Glomerular visceral epithelial cell (primary cell): Measurements from ENCODE around the gene CDK7.
"Not testable (repeated sequence)": the region's sequence is repeated elsewhere in the genome, so short reads cannot be mapped to it uniquely, and the experiment has no call there.

Source experiments
- DNase-seq: peaks from one replicate; pipeline ENCODE4 v3.0.0-alpha.2; 2016; ENCODE audit errors: extremely low spot score

The CDK7 gene

DNA sequence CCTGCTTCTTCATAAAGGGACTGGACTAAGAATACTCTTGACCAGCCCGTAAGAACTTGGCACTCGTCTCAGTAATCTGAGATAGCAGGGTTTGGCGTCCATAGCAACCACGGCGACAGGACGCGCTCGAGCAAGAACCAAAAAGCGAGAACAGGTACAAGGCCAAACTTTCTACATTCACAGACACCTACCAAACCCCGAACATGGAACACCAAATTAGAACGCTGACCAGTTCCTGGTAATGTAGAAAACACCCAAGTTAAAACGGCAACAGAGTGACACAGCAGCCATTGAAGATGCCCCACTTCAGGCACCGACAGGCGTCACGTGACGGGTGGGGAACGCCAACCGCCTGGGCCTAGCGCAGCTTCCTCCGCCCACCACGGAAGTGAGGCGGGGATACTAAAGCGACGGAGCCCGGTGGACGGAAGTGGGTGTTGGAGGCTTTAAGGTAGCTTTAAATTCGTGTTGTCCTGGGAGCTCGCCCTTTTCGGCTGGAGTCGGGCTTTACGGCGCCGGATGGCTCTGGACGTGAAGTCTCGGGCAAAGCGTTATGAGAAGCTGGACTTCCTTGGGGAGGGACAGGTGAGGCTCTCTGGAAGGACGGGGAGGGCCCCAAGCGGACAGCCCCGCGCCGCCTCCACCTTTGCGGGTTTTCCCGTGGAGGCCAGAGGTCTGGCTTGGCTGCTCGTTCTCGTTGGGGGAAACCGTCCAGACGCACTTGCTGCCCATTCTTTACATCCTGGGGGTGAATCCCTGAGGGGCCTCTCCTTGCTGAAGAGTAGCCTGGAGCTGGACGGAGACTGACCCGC lies at the start of gene CDK7:
CDK7 (plus strand) TSS at position 430 of the 812 bp plus-strand sequence; CDS start at position 520, 90 bp downstream.
- peak; percentile 93 for DNase-seq

- DNase-seq: no peak
These were observed 47.3 kb upstream of the CDK7 start for GRCh38 chr5:69187342-69187741.

DNA sequence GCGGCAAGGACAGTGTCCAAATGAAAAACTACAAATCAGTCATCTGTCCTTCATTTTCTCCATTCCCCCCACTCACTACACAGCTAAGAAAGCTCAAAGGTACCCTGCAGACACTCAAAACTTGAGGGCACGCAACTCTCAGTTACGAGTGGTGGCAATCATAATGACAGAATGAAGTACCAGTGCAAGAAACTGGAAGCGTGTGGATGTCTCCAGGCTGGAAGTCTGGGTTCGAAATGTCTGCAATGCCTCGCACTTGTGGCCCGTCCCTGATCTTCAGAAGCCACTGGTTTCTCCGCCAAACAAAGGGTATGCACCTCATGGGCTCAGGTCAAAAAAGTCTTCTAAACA lies 45.9 kb upstream of the CDK7 start:
- DNase-seq: no peak

- peak; percentile 97 for DNase-seq
These were observed 45.3 kb upstream of the CDK7 start, which contains the start of gene CENPH for GRCh38 chr5:69189162-69190086. Gene CENPH (plus strand): TSS chr5:69189583. CDS start chr5:69189635, 52 bp downstream.

DNA sequence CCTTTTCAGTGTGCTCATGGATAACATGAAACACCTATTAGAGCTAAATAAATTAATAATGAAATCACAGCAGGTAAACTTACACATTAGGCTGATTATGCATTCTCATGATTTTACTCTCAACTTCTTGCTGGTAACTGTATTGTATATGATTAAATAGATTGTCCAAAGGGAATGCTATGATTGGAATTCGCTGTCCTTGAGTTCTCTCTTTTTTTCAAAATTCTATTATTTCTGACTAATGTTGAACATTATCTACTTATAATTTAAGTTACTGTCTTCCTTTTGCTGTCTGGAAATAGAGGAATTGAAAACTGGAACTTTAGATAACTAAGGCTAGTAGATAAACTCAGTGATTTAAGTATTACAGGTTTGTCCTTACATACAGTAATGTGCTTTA lies 32.2 kb upstream of the CDK7 start:
- DNase-seq: no peak

DNA sequence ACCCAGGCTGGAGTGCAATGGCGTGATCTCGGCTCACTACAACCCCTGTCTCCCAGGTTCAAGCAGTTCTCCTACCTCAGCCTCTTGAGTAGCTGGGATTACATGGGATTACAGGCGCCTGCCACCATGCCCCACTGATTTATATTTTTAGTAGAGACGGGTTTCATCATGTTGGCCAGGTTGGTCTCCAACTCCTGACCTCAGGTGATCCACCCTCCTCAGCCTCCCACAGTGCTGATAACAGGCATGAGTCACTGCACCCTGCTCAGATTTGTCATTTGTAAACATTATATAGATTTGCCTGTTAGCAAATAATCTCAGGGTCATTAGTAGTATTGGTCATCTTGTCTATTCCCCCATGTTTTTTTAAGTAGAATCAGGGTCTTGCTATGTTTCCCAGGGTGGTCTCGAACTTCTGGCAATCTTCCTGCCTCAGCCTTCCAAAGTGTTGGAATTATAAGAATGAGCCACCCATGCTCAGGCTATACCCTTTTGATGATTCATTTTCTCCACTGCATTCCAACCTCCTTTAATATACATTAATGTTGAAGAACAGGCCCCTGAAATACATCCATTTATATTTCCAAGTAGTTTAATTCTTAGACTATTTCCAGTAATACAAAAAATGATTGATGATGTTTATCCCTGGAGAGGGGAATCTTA lies 28.0 kb upstream of the CDK7 start:
- no peak for DNase-seq

DNA sequence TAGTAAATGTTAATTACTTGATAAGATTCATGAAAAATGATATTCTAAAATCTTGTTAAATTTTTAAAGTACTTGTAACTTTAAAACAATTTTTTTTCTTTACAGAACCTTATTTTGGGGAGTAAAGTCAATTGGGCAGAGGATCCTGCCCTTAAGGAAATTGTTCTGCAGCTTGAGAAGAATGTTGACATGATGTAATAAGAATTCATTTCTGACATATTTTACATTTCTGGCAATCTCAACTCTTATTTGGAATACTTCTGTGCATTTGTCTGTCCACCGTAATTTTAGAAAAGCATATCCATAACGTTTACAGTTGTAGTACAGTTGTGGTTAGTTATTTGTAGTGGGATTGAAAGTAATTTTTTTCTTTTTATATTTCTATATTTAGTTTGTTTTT lies 25.1 kb upstream of the CDK7 start:
- DNase-seq: no peak

DNA sequence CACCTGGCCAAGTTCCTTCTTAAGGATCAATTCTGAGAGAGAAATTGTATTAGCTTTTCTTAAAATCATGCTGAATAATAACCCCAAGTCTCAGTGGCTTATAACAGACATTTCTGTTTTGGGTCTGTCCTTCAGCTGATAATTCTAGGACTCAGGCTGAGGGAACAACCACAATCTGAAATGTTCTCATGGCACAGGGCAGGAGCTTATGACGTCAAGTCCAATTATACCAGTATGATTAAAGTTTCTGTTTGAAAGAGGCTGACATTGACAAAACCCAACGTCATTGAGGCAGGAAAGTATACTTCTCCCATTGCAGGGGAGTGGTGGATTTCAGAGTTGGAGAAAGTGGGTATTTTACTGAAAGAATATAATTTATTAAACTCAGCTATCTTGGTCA lies 23.5 kb upstream of the CDK7 start:
- DNase-seq: no peak

DNA sequence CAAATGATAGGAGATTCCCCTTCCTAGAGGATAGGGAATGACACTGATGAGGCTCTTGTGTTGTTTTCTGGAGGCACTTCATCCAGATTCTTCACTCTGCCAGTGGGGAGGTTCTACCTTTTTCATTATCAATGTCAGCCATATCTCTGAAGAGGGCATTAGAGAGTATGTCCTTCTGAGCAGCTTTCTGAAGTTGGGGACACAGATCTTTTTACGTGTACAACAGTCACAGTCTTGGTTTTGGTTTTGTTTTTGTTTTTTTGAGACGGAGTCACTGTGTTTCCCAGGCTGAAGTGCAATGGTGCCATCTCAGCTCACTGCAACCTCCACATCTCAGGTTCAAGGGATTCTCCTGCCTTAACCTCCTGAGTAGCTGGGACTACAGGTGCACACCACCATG lies 22.7 kb upstream of the CDK7 start:
- DNase-seq: no peak

DNA sequence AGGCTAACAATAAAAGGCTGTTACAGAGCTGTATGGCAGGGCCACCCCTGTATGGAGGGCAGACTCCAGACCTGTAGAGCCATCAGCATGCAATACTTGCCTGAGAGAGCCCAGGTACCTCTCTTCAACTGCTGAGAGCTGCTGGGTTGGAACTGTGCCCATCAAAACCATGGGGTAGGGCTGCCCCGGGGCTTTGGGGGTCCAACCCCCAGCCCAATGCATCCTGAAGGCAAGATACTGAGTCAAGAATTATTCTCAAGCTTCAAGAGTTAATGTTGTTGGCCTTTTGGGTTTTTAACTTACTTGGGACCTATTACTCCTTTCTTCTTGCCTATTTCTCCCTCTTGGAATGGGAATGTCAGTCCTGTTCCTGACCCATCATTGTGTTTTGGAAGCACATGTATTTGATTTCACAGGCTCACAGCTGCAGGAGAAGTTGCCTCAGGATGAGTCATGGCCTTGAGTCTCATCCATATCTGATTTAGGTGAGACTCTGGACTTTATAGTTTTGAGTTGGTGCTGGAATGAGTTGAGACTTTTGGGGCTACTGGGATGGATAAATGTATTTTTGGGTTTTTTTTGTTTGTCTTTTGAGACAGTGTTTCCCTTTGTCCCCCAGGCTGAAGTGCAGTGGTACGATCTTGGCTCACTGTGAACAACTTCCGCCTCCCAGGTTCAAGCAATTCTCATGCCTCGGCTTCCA lies 21.0 kb upstream of the CDK7 start:
- no peak for DNase-seq

DNA sequence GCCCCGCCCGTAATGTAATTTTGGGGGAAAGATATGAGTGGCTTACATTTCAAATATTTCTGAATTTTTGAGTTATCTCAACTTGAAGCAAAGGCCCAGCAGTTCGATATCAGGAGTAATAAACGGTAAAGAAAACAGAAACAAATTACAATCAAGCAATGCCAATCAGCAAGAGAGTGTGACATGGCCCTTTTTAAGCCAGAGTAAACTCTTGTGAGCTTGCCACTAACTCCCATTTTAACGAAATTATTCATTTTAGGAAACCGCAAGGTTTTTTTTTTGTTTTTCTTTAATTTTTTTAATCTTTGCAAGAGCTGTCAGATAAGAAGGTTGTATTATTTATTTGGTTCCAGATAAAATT lies 17.6 kb upstream of the CDK7 start:
- DNase-seq: no peak

DNA sequence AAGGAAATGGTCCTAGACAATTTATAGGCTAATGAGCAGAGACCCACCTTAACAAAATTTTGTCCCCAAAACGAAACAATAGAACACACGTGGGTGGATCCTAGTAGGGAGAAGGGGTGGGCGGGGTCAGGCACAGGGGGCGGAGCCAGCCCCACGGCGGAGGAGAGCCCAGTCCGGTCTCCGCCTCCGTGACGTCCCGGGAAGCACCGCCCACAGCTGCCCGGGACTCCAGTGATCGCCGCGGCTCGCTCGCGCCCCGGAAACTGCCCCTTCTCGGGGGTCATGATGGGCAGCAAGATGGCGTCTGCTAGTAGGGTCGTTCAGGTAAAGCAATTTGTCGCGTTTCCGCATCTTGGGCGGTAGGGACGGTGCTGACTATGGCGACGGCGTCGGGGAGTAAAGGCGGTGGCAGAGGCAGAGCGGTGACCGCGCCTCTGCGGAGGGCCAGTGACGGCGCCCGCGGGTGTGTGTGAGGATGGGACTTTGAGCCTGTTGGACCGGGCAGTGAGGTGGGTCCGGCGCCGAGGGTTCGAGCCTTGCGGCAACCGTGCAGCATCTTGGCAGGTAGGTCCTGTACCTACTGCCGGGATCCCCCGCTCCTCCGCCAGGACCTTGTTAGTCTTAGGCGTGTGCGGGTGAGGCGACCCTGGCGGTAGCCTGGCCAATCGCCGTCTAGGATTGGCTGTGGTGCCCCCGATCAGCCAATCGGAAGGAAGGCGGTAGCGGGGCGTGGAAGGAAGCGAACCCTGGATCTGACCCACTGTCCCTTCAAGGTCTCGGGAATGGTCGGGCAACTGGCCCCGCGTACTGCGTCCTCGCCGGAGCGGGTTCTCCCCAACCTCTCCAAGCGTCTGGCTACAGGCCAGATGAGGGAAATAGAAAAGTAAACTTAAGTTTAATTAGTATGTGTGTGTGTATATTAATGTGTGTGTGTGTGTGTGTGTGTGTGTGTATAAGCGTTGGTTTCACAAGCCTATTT lies 16.8 kb upstream of the CDK7 start:
- DNase-seq: peak; percentile 96

DNA sequence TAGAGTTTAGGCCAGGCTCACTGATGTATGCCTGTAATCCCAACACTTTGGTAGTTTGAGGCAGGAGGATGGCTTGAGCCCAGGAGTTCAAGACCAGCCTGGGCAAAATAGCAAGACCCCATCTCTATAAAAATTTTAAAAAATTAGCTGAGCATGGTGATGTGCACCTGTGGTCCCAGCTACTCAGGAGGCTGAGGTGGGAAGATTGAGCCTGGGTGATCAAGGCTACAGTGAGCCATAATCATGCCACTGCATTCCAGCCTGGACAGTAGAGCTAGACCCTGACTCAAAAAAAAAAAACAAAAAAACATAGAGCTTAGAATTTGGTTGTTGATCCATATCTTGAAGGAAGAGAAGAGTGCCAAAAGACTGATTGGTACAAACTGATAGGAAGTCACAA lies 14.7 kb upstream of the CDK7 start:
- no peak for DNase-seq

DNA sequence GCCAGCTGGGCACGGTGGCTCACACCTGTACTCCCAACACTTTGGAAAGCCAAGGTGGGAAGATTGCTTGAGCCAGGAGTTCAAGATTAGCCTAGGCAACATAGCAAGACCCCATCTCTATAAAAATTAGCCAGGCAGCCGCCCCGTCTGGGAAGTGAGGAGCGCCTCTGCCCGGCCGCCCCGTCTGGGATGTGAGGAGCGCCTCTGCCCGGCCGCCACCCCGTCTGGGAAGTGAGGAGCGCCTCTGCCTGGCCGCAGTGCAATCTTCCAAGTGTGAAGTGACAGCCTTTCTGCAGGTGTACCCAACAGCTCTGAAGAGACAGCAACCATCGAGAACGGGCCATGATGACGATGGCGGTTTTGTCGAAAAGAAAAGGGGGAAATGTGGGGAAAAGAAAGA lies 14.3 kb upstream of the CDK7 start:
- DNase-seq: not testable (repeated sequence)

DNA sequence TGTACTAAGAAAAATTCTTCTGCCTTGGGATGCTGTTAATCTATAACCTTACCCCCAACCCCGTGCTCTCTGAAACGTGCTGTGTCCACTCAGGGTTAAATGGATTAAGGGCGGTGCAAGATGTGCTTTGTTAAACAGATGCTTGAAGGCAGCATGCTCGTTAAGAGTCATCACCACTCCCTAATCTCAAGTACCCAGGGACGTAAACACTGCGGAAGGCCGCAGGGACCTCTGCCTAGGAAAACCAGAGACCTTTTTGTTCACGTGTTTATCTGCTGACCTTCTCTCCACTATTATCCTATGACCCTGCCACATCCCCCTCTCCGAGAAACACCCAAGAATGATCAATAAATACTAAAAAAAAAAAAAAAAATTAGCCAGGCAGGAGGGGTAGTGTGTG lies 13.9 kb upstream of the CDK7 start:
- not testable (repeated sequence) for DNase-seq

GRCh38 chr5:69224520-69224919 lies 10.2 kb upstream of the CDK7 start:
- no peak for DNase-seq

DNA sequence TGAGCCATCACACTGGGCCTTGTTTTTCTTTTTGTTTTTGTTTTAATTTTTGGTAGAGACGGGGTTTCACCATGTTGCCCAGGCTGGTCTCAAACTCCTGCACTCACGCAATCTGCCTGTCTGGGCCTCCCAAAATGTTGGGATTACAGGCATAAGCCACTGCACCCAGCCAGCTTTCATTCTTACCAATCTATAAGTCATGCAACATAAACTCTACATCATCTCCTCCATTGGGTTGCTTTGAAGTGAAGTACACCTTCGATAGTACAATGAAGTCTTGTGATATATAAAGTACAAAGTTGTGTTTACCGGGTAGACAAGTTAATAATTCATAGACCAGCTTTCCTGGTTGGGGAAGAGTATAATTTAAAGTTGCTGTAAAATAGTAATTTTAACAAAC lies 8.8 kb upstream of the CDK7 start:
- no peak for DNase-seq

- DNase-seq: no peak
These were observed 4.5 kb upstream of the CDK7 start for GRCh38 chr5:69230181-69230580.

DNA sequence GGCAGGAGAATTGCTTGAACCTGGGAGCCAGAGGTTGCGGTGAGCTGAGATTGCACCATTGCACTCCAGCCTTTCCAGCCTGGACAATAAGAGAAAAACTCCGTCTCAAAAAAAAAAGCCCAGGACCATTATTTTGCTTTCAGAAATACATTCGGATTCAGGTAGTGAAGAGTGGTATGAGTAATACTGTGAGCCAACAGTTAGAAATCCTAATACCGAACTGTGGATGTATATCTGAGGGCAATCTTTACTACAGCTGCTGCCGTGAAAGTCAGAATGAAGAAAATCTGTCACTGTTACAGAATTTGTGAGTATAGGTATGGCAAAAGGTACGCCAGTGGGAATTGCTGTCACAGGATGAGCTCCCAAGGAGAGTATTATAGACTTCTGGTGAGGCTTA lies 3.4 kb upstream of the CDK7 start:
- peak; percentile 28 for DNase-seq

DNA sequence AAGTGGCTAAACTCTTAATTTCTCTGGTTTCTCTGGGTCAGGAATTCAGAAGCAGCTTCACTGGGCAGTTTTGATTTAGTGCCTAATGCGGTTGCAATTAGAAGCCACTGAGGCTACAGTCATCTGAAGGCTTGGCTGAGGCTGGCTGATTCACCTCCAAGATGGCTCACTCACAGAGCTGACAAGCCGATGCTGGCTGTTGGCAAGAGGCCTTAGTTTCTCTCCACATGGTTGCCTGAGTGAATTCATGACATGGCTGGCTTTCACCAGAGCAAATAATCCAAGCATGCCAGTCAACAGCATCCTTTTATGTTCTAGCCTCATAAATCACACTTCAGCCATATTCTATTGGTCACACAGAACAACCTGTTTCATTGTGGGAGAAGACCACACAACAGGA lies 2.8 kb upstream of the CDK7 start:
- DNase-seq: peak; percentile 91

DNA sequence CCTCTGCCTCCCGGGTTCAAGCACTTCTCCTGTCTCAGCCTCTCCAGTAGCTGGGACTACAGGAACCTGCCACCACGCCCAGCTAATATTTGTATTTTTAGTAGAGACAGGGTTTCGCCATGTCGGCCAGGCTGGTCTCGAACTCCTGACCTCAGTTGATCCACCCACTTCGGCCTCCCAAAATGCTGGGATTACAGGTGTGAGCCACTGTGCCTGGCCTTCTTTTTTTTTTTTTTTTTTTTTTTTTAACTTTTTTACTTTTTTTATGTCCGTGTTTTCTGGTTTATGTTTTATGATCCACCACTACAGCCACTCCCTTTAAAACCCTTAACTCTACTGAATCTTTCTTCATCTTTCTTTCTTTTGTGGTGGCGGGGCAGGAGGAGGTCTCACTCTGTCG lies 2.0 kb downstream of the CDK7 start:
- not testable (repeated sequence) for DNase-seq
